ENCODE data around the gene MSI2.

Gene MSI2

GRCh38 chr17:57271821-57272220, 15.5 kb downstream of the MSI2 start:
- no peak for DNase-seq

GRCh38 chr17:57273490-57273889, 17.2 kb downstream of the MSI2 start:
- DNase-seq: no peak

- DNase-seq: no peak
These were observed 17.8 kb downstream of the MSI2 start for GRCh38 chr17:57274162-57274561.

DNA sequence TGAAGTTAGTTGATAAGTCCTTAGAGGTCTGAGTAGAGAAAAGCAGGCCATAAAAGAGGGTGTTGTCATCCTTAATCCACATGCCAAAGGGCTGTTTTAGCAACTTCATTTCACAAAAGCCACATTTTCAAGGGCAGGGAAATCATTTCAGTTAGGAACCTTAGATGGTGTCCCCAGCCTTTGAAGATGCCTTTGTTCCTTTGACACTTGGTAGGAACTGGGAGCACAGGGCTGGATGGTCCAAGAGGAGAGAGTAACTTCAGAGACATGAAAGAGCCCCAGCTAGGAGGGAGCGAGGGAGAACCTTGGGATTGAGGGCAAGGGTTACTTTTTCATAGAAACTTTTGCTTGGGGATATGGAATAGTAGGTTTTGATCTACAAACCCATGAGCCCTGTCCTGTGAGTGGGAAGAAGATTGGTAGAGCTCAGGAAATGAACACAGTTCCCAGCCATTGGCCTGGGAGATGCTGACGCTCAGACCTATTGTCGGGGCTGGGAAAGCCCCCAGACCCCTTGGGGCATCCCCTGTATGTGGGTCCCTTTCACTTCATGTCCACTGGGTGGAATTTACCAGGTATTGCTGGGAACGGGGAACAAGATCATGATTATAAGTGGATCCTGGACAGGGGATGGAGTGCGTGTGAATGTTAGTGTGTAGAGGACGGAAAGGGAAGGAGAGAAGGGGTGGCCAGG, 18.9 kb downstream of the MSI2 start:
- no peak for DNase-seq

DNA sequence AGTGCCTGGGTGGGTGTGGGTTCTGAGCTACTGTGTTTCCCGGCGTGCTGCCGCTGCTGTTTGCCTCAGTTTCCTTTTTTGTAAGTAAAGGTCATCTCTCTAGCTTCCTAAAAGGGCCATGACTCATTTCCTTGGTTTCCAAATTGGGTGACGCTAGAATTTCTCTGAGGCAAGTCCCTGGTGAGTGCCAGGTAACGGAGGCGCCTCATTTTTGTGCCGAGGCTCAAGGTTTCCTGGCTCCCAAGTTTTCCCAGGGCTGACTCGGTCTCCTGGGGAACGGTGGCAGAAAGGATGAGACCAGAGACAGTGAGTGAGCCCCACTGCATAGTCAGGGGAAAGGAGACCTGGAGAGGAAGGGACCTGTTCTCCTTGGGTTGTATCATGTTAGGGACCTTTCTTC, 20.3 kb downstream of the MSI2 start:
- no peak for DNase-seq

- no peak for DNase-seq
These were observed 21.7 kb downstream of the MSI2 start for GRCh38 chr17:57277923-57278604.

DNA sequence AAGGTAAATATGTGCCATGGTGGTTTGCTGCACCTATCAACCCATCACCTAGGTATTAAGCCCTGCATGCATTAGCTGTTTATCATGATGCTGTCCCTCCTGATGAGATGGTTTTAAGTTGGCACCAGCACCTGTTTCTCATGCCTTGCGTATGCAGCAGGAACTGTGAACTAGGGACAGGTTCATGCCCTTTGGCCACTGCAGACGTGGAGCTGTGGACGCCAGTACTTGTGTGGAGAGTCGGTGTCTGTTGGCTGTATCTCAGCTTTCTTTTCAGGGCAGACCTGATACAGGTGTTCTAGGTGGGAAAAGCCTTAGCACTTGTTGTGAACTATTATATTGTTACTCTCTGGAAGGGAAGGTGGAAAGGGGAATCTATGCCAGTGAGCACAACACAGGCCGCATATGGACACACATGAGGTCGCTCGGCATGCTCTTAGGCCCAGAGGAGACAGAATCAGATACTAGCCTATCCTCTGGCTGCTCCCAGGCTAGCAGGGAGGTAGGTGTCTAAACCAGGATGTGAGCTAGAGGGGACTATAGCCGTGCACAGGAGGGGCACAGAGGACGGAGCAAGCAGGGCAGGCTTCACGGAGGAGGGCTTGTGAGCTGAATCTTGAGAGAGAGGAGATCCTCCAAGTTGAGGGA, 22.5 kb downstream of the MSI2 start:
- DNase-seq: no peak

DNA sequence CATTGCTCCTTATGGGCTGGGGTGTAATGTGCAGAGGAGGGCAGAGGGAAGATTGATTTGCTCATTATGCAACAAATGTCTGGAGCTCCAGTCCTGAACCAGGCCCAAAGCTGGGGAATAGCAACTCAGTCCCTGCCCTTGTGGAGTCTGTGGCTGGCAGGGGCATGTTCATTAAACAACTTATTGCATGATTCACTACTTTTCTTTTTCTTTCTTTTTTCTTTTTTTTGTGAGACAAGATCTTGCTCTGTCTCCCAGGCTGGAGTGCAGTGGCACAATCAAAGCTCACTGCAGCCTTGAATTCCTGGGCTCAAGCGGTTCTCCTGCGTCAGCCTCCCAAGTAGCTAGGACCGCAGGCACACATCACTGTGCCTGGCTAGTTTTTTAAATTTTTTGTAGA, 23.1 kb downstream of the MSI2 start:
- DNase-seq: no peak

- DNase-seq: no peak
These were observed 25.6 kb downstream of the MSI2 start for GRCh38 chr17:57281887-57282286.

GRCh38 chr17:57282296-57282695, 26.0 kb downstream of the MSI2 start:
- no peak for DNase-seq

GRCh38 chr17:57283203-57283971, 27.1 kb downstream of the MSI2 start:
- no peak for DNase-seq

DNA sequence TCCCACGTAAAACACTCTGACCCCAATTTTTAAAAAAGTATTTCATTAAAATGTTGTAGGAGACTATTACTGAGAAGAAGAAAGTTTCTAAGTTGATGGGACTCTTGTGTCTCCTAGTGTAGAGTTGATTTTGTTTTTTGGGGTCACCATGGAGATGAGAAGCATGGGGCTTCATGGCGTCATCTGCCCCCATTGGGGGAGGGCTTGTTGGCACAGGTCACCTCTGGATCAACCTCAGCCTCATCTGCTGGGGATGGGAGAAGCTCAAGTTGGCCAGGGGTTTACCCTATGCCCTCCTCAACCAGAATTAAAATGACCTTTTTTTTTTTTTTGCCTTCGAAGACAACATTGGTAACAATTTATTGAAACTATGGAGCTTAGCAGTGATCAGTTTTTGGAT, 28.3 kb downstream of the MSI2 start:
- DNase-seq: no peak

- DNase-seq: no peak
These were observed 28.8 kb downstream of the MSI2 start for GRCh38 chr17:57284984-57285646.

GRCh38 chr17:57285701-57286100, 29.4 kb downstream of the MSI2 start:
- DNase-seq: no peak

DNA sequence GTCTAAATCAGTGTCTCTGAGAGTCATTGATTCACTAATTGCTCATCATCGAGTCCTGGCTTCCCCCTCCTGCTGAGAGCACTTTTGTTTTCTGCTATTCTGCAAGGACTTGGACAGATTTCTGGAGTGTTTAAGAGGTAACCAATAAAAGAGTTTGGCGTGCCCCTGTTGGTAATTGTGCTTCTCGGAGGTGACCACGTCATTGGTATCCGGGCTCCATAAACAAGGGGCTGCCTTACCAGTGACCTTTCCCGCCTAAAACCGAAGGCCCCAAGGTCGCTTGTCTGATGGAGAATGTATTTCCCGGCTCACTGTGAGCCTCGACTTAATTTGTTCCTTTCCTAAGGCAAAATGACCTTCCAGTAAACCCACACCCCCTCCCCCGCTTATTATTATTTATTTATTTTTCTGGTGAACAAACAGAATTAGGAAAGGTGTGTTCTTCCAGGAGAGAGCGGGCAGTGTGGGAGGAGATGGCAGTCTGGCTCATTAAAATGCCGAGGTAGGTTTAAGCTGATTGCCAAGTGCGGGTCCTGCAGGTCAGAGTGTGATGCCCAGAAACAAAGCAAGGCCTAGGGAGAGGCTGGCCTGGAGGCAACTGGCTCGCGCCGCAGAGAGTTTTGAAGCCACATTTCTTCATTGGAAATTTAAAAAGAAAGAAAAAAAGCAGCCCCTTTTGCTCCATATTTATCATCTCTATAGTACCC, 30.2 kb downstream of the MSI2 start:
- DNase-seq: no peak

- DNase-seq: no peak
These were observed 31.9 kb downstream of the MSI2 start for GRCh38 chr17:57288040-57288772.

- DNase-seq: no peak
These were observed 32.4 kb downstream of the MSI2 start for GRCh38 chr17:57288773-57289121.

GRCh38 chr17:57289130-57289529, 32.8 kb downstream of the MSI2 start:
- no peak for DNase-seq

DNA sequence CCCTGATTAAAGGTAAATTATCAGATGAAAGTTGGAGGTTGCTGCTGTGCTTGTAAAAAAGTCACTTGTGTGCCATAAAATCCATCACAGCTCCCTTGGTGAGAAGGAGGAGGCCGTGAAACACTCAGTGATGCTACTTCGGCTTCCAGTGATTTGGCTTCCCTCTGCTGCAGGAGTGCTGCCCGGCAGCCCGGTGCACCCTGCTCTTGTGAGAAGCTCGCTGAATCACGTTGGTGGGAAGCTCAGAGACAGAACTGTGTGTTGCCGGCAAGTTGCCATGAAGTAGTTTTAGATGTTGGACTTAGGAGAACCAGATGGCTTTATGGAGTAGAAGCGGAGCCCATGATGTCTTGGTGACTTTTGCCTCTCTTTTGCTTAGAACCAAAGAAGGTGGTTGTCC, 33.3 kb downstream of the MSI2 start:
- DNase-seq: no peak

- DNase-seq: no peak
These were observed 34.7 kb downstream of the MSI2 start for GRCh38 chr17:57290981-57291380.

- DNase-seq: no peak
These were observed 35.8 kb downstream of the MSI2 start for GRCh38 chr17:57292091-57292490.

GRCh38 chr17:57293077-57293476, 36.8 kb downstream of the MSI2 start:
- no peak for DNase-seq
